ENCODE data around the gene PER1.

PER1 gene

GRCh38 chr17:8163978-8164814, 12.0 kb upstream of the PER1 start:
- no peak for TF ChIP-seq CTCF (IDR thresholded peaks at IDR 0.05)

GRCh38 chr17:8162997-8163977, 11.1 kb upstream of the PER1 start:
- TF ChIP-seq CTCF (IDR thresholded peaks at IDR 0.05), result no peak

- no peak for TF ChIP-seq CTCF (IDR thresholded peaks at IDR 0.05)
Observed at GRCh38 chr17:8162233-8162996, 10.2 kb upstream of the PER1 start, which contains the start of gene VAMP2. Gene VAMP2, minus strand, starts transcription at chr17:8162948. Its CDS starts 69 bp downstream, at chr17:8162879.

GRCh38 chr17:8161289-8162232, 9.4 kb upstream of the PER1 start:
- no peak for TF ChIP-seq CTCF (IDR thresholded peaks at IDR 0.05)

- no peak for TF ChIP-seq CTCF (IDR thresholded peaks at IDR 0.05)
Observed at GRCh38 chr17:8160741-8161221, 8.6 kb upstream of the PER1 start.

GRCh38 chr17:8160224-8160577, 8.0 kb upstream of the PER1 start:
- no peak for TF ChIP-seq CTCF (IDR thresholded peaks at IDR 0.05)
